Right renal cortex interstitium (tissue), 3 donors: ENCODE measurements around the gene FAM234B. TPM values are rescaled to one million over a fixed set of nuclear protein-coding genes. Genes with fewer than 3 reads are reported as not detected.

Source experiments
- DNase-seq, 3 donors: peaks; one replicate each; pipeline ENCODE4 v3.0.0-alpha.2; 2013; ENCODE audit warnings: low read depth in 3 of 3, low spot score in 2 of 3
- polyA plus RNA-seq, 3 donors: library from polyadenylated mRNA; unstranded; fragments of 120-200 nt; gene quantifications; one replicate each; pipeline ENCODE4 v1.2.1, GENCODE V29; 2013; ENCODE audit not compliant: insufficient read length in 3 of 3

Gene FAM234B, protein sequence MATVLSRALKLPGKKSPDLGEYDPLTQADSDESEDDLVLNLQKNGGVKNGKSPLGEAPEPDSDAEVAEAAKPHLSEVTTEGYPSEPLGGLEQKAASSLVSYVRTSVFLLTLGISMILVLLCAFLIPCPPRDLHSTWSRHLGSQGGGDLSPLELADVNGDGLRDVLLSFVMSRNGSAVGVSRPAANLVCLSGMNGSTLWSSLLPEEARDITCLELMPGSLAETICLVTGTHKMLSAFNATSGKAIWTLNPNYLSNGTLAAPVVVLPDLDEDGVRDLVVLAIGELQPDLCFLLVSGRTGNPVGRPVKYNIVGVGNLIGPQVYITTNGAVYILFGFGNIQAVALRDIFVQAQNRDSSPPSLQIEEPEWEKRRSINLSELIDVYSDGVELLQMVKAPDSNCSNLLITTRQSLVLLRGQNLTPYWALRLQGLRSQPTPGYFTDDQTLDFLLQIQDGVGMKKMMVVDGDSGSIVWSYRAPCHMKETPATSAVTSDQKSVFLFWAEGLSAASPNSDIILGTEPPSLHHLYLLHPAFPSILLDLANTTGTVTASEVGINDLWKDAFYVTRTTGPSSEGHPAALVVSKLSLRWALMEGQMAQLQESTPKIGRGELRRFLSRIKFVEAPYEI
- polyA plus RNA-seq, result 10 to 100 TPM; 12.8 to 14.4 (median 13.1) TPM

DNA sequence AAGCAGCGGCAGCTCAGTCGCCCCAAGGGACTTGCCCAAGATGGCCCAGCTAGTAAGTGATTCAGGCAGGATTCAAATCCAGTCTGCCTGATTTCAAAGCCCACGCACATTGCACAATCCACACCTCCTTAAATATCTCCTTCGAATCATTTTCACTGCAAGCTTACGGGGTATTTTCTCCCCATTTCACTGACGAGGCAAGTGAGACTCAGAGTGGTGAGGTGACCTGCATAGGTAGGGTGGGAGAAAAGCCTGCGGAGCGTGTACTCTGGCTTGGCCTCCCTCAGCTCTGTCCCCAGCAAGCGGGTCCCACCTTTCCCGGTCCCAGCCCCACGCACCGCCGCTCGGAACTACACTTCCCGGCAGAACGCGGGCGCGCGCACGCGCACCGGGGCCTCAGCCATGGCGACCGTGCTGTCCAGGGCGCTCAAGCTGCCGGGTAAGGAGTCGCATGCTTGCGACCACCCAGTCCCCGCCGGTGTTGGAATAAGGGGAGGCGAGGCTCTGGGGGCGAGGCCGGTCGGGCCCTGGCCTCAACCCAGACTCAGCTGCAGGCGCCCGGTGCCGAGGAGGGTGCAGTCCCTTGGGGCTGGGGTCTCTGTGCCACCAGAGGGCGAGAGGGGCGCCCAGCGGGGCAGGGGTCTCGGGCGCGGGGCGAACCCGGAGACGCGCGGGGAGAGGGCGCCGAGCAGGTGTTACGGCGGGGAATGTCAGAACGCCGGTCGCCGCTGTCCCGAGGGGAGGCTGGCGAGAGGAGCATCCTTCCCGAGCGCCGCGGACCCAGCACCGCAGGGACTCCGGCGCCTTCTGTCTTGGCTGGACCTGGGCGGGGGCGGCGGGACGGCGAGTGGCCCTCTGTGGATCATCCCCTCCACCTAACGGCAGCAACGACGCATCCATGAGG is at the start of gene FAM234B:
FAM234B (plus strand) TSS at position 380 of the 904 bp plus-strand sequence; CDS start at position 403, 23 bp downstream.
- DNase-seq, result peak in 2 of 3 donors; percentile 53 to 55

DNA sequence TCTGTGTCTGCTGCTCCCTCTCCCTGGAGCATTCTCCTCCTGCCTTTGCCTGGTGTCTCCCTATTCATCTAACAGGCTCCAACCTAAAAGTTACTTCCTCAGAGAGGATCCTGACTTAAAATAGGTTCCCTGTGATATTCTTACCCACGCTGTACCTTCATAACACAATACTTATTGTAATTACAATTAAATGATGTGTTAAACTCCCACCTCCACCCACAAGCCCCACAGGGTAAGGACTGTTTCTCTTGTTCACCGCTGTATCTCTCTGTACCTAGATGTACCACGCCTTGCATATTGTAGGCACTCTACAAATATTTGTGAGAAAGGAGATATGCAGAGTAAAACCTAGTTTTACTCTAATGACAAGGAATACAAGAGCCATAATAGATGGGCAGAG is 49.1 kb upstream of the FAM234B start:
- no peak for DNase-seq

DNA sequence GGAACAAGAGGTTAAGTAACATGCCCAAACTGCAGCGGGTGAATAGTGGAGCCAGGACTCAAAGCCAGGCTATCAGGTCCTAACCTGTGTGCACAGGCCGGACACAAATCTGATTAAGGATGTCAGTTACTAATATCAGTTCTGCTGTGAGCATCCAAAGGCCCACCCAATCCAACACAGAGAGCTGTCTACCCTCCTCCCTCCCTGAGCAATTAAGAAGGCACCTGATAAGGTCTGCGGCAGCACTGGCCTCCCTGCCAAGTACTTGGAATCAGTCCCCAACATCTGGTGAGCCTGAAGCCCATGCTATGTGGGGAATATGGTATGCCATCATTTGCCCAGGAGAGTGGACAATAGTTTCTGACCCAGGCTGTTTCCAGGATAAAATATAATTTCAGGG is 48.0 kb upstream of the FAM234B start:
- no peak for DNase-seq

DNA sequence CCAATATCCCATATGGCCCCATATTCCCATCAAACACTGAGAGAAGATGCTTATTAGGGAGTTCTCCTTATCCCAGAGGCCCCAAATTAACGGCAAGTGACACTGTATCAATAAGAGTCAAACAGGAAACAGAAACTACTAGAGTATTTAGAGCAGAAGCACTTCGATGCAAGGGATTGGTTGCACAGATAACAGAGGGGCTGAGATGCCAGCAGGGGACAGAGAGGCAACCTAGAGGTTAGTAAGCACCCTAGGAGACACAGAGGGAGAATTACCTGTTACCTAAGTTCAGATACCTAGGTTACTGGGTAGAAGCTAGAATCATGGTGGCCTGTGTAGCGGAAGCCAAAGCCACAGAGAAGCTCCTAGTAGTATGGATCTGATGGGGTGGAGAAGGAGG is 47.0 kb upstream of the FAM234B start:
- DNase-seq, result no peak

DNA sequence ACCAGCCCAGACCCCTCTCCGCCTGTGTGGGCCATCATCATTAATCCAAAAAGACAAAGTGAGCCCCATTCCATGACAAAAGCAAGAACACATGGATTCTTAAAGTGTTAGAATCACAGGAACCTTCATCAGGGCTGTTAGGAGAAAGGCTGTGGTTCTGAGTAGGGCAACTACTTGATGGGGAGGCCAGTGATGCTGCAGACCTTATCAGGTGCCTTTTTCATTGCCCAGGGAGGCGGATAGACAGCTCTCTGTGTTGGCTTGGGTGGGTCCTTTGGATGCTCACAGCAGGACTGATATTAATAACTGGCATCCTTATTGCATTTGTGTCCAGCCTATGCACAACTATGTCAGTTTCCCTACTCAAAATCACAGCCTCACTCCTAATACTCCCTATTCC is 46.4 kb upstream of the FAM234B start:
- no peak for DNase-seq

DNA sequence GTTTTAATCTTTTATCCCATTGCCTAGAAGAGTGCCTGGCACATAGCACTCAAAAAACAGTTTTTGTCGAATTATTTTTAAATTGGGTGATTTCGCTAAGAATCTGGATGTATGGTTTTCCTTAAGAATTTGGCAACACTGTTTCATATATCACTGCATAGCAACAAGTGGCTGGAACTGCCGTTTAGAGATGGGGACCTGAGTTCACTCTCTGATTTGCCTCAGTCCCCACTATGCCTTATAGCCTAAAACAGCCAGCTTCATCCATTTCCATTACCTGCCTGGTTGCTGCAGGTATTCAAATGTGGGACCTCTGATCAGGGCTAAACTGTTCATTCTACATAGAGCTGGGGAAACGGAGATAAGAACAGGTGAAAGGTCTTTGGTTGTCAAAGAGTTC is 45.9 kb upstream of the FAM234B start:
- DNase-seq, result no peak

DNA sequence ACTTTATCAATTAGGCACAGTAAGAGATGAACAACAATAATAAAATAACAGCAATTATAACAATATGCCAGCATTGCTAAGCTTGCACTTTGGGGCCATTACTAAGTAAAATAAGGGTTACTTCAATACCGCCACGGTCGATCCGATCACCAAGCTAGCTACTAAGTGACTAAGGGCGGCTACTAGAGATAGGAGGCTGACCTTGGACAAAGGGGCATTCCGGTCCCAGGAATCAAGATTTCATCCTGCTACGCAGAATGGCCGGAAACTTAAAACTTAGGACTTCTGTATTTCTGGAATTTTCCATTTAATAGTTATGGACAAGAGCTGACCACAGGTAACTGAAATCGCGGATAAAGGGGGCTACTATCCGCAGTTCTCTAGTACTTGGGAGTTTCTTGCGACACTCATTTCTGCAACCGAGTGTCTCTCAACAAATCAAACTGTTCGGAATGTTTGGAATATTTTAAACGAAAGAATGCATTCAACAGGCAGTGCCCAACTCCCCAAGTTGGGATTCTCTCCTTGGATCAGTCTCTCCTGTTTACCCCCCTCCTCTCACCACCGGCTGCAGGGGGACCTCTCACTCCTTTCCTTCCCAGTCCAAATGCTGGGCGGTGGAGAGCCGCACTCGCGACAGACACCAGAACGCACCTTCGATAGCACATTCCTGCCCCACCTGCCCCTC is 44.8 kb upstream of the FAM234B start:
- no peak for DNase-seq

DNA sequence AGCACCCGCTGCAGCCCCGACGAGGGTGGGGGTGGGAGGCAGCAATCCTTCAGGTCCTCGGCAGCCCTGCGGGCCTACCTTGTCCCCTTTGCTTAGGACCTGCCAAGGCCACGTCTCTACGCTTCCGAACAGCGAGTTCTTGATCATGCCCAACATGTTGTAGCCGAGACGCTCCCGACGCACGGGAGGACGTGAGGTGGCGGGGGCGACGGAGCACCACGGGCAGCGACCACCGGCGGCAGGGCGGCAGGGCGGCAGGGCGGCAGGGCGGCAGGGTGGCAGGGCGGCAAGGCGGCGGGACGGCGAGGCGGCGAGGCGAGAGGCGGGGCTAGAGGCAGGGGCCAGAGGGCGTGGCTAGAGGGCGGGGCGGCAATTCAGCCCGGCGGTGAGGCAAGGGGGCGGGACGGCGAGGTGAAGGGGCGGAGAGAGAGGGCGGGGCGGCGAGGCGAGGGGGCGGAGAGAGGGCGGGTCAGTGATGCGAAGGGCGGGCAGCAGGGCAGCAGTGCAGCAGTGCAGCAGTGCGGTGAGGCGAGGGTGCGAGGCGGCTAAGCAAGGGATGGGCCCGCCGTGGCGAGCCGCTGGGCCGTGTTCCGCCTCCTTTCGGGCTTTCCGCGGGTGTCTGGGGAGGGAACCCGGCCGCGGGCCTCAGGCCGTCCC is 44.1 kb upstream of the FAM234B start, which contains the start of gene HEBP1:
HEBP1 (minus strand) TSS at position 307 of the 657 bp plus-strand sequence; CDS start at position 156, 151 bp downstream.
- DNase-seq, result peak in 2 of 3 donors; percentile 60 to 80

DNA sequence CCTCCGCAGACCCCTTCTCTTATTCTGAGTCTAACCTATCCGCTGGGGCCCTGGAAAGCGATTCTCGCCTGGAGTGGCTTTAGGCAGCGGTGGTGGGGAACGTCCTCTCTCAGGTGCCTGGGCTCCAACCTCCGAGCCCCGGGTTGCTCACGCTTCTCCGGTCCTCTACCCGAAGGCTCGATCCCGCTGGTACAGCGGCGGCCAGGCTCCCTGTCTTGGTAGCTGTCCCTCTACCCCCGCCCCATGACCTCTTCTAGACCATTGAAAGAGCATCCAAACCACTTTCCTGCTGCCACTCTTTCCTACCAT is 43.6 kb upstream of the FAM234B start:
- DNase-seq, result no peak

DNA sequence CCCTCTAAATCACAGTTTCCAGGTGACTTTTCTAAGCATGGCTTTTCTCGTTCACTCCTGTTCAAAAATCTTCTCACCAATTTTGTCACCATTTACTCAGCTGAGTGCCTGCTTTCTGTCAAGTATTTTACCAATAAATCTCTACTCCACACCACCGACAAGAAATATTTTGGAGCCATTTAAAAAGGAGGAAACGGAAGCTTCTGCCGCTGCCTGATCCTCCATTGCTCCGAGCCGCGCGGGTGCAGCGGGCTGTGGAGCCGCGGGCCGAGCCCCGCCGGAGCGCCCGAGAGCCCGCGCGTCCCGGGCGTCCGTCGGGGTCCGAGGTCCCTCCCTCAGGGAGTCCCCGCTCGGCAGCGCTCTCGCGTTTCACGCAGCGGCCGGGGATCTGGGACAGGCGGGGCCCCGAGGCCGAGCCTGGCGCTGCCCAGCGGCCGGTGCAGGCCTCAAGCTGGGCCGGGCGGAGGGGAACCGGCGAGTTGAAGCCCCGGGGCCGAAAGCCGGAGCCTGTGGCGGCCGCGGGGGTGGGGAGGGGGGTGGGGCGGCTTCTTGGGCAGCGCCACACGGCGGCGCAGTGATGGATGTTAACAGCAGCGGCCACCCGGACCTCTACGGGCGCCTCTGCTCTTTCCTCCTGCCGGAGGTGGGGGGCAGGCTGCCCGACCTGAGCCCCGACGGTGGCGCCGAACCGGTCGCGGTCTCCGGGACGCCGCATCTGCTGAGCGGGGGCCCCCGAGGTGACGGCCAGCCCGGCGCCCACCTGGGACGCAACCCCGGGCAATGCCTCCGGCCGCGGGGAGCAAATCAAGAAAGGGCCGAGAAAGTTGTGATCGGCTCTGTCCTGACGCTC is 43.0 kb upstream of the FAM234B start:
- peak in 1 of 3 donors; percentile 38 for DNase-seq

DNA sequence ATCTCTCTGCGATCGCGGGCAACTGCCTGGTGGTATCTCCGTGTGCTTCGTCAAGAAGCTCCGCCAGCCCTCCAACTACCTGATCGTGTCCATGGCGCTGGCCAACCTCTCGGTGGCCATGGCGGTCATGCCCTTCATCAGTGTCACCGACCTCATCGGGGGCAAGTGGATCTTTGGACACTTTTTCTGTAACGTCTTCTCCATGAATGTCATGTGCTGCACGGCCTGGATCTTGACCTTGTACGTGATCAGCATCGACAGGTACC is 42.5 kb upstream of the FAM234B start:
- no peak for DNase-seq

DNA sequence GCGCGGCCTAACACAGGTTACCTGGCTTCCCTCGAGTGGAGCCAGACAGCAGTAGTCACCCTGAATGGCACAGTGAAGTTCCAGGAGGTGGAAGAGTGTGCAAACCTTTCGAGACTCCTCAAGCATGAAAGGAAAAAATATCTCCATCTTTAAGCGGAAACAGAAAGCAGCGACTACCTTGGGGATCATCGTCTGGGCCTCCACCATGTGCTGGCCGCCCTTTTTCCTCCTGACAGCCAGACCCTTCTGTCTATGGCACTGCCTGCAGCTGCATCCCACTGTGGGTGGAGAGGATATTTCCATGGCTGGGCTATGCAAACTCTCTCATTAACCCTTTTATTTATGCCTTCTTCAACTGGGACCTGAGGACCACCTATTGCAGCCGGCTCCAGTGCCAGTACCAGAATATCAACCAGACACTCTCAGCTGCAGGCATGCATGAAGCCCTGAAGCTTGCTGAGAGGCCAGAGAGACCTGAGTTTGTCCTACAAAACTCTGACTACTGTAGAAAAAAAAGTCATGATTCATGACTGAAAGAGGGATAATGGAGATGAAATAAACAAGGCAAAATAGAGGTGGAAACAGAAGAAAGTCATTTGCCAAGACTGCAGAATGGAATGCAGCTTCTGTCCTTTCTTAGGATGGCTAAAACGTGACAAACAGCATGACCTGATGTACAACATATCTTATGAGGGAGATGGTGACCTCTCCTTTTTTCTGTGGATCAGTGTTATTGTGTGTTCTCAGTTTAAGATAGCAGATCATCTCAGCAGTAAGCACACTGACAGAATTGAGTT is 41.7 kb upstream of the FAM234B start:
- no peak for DNase-seq

DNA sequence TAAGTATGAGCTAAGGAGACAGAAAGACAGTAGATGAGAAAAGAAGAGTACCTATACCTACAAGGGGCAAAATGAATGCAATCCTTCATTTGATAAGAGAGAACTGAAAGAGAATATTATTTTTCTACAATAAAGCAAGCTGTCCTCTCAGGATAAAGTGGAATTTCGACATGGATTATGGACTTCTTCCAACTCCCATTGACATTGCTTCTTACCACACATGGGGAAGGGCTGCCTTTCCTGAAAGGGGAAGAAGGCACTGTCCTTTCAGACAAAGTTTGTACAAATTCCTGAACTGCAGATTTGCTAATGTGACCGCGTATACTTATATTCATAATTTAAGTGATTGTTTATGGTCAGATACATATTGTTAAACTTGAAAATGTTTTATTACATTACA is 39.8 kb upstream of the FAM234B start:
- DNase-seq, result no peak

DNA sequence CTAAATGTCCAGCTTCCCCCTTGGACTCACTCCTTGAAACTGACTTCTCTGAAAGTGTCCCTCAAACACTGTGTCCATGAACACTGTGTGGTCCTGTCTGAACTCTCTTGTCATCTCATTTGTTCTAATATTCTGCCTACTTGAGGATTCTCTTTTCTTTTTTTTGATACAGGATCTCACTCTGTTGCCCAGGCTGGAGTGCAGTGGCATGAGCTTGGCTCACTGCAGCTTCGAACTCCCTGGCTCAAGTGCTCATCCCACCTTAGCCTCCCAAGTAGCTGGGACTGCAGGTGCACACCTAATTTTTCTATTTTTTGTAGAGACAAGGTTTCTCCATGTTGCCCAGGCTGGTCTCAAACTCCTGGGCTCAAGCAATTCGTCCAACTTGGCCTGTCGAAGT is 39.2 kb upstream of the FAM234B start:
- no peak for DNase-seq

DNA sequence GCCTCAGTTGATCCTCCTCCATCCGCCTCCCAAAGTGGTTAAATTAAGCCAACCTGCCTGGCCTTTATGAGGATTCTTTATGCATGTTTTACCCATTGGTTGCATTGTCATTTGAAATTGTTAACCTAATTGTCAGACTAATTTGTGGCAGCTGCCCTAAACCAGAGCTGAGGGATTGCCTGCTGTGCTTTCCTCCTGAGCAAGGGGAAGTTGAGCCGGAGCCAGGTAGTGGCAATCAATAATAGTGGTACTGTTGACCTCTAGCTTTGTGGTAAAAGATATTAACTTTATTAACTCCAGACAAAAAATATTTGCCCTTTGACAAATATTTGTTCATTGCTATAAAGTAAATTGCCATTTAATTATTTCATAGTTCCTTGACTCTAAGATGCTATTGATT is 38.5 kb upstream of the FAM234B start:
- DNase-seq, result no peak

DNA sequence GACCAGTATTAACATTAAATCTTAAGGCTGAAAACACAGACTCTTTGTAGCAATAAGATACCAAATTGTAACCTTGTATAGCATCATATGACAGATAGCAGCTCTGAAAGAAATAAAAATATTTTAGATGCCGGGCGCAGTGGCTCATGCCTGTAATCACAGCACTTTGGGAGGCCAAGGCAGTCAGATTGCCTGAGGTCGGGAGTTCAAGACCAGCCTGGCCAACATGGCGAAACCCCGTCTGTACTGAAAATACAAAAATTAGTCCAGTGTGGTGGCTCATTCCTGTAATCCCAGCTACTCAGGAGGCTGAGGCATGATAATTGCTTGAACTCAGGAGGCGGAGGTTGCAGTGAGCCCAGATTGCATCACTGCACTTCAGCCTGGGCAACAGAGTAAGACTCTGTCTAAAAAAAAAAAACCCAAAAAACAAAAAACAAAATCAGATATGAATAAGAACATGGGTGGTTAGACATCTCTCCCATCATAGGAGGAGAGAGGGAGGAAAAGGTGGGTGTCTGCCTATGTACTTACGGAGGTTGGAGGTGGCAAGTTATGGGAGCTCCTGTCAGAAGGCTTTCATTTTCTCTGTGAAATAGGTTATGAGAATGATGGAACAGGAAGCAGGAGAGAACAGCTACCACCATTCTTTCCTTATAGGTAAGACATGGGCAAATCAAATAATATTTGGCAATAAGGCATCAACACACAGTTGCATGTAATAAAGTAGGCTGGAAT is 36.5 kb upstream of the FAM234B start:
- DNase-seq, result no peak

DNA sequence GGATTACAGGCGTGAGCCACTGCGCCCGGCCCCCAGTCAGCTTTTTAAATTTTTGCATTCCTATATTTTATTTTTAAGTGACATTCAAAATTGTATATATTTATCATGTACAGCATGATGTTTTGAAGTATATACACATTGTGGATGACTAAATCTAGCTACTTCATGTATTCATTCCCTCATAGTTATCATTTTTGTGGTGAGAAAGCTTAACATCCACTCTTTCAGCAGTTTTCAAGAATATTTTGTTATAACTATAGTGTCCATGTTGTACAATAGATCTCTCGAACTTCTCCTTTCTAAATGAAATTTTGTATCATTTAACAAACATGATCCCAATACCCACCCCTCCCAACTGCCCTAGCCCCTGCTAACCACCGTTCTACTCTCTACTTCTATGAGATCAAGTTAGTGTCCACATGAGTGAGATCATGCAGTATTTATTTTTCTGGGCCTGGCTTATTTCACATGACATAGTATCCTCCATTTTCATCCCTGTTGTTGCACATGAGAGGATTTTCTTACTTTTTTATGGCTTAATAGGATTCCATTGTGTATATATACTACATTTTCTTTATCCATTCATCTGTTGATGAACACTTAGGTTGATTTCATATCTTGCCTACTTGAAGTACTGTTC is 35.3 kb upstream of the FAM234B start:
- no peak for DNase-seq

DNA sequence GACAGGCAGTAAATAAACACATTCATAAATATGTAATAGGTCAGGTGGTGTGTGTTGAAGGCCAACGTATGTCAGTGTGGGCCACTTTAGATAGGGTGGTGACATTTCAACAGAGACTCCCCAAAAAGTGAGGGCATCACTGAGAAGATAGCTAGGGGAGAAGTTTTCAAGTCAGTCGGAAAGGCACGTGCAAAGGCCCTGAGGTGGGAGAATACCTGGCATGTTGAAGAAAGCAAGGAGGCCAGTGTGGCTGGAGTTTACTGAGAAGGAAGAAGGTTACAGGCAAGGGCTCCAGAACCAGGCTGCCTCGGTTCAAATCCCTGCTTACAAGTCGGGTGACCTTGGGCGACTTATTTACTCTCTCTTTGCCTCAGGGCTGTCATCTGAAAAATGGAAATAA is 33.1 kb upstream of the FAM234B start:
- DNase-seq, result no peak
